ENCODE data around the gene NF1. TPM values are rescaled to one million over a fixed set of nuclear protein-coding genes. Genes with fewer than 3 reads are reported as not detected.
A peak's percentile ranks its signal among the peaks of the same experiment; 100 is the strongest.
"Not testable (repeated sequence)": the region's sequence is repeated elsewhere in the genome, so short reads cannot be mapped to it uniquely, and the experiment has no call there.

NF1 gene
- total RNA-seq, 1 donor from 2014 or later = 28.5 TPM

DNA sequence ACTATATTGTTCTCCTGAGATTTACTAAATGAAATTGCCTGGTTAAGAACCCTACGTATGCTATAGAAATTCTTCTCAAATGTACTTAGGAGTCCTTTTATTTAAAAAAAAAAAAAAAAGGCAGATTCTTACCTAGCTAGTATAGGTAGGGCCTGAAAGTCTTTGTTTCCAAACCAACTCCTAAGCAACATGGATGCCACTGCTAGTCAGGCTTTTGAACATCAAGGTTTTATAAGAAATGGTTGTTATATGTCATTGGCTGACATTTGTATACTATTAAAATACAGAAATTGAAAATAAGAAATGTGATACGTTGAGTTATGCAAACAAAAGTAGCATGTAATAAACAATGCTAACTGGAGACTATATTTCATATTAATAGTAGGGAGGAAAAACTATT lies 225.5 kb downstream of the NF1 start:
- peak overlapping the region; percentile 89 for H3K4me3 Mint-ChIP-seq
- peaks cover 32% of the 10 kb centered on the region for H3K4me1 Mint-ChIP-seq
- H3K27me3 Mint-ChIP-seq = no peaks in the 10 kb centered on the region
- H3K27ac Mint-ChIP-seq = peak overlapping the region; percentile 97
- H3K36me3 Mint-ChIP-seq (ENCODE audit: low read depth) = peaks cover 27% of the 10 kb centered on the region
- DNase-seq = no peak
- no peaks in the 10 kb centered on the region for H3K9me3 Mint-ChIP-seq
- intact Hi-C loops (cut with micrococcal nuclease) = loop anchor here (2.0 kb wide), 2 partner anchors 53 to 169 kb away; no protein-coding TSS in a partner anchor

DNA sequence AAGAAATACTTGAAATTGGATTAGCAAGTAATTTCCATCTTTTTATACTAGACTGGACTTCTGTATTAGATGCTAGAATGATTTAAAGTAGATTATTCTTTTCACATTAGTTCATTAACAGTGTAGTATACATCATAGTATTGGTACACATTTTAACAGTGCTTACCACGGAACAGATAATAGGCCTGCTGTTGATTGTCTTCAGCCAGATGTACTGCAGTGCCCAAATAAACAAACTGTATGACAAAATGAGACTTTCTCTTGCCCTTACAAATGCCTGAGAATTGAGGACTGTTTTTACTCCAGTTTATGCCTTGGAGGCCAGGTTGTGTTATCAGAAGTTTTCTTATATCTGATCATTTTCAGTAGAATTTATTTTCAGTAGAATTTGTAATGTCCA lies 226.0 kb downstream of the NF1 start:
- Mint-ChIP-seq H3K4me1 (peaks cover 30% of the 10 kb centered on the region), H3K36me3 (ENCODE audit: low read depth) (peaks cover 26% of the 10 kb centered on the region), H3K27ac (peak overlapping the region; percentile 97), H3K27me3 (no peaks in the 10 kb centered on the region), H3K4me3 (peak overlapping the region; percentile 89), H3K9me3 (no peaks in the 10 kb centered on the region)
- DNase-seq = no peak
- intact Hi-C loops (cut with micrococcal nuclease) = loop anchor here (1.0 to 2.0 kb wide), 3 partner anchors 12 to 168 kb away; no protein-coding TSS in a partner anchor

DNA sequence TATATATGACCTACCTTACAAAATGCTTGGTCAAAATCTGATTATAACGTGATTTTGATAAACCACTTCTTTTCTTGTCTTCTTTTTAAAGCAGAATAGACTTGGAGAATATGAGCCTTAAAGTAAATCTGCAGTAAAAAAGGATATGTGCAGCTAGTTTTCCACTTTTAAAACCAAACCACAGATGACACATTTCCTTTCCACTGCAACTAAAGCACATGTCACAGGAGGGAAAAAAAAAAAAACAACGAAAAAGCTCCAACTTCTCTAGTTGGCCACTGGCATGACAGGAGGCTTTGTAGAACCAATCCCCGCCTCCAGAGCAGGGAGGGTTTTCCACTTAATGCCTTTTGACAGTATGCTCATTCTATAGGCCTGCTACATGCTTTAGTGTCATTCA lies 226.7 kb downstream of the NF1 start, which contains the start of gene EVI2A:
EVI2A (minus strand) TSS at position 142 of the 400 bp plus-strand sequence. CDS start 2,609 bp downstream, outside the sequence.
- H3K27me3 Mint-ChIP-seq = no peaks in the 10 kb centered on the region
- H3K9me3 Mint-ChIP-seq = no peaks in the 10 kb centered on the region
- peaks cover 26% of the 10 kb centered on the region for H3K4me1 Mint-ChIP-seq
- peaks cover 29% of the 10 kb centered on the region for H3K36me3 Mint-ChIP-seq (ENCODE audit: low read depth)
- H3K27ac Mint-ChIP-seq = peak within 1 kb of the TSS; percentile 97
- peak within 1 kb of the TSS; percentile 89 for H3K4me3 Mint-ChIP-seq
- DNase-seq = peak; percentile 94
- intact Hi-C loops (cut with micrococcal nuclease) = loop anchor here (1.0 to 2.0 kb wide), 3 partner anchors 13 to 167 kb away; no protein-coding TSS in a partner anchor

DNA sequence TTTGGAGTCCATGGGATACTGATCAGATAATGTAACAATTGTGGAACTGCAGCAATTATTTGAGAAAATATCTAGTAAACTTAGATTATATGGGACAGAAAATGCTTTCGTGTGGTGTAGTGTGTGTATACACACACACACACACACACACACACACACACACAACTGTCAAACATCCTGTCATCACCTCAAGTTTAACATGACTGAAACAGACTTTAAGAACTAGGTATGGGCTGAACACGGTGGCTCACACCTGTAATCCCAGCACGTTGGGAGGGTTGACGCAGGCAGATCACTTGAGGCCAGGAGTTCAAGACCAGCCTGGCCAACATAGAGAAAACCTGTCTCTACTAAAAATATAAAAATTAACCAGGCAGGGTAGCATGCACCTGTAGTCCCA lies 227.2 kb downstream of the NF1 start:
- peak; percentile 76 for DNase-seq
- no peaks in the 10 kb centered on the region for H3K27me3 Mint-ChIP-seq
- intact Hi-C loops (cut with micrococcal nuclease) = loop anchor here (1.0 to 2.0 kb wide), 3 partner anchors 14 to 167 kb away; no protein-coding TSS in a partner anchor
- peaks cover 31% of the 10 kb centered on the region for H3K36me3 Mint-ChIP-seq (ENCODE audit: low read depth)
- peaks cover 25% of the 10 kb centered on the region for H3K4me1 Mint-ChIP-seq
- peak overlapping the region; percentile 89 for H3K4me3 Mint-ChIP-seq
- peak overlapping the region; percentile 97 for H3K27ac Mint-ChIP-seq
- H3K9me3 Mint-ChIP-seq = no peaks in the 10 kb centered on the region

DNA sequence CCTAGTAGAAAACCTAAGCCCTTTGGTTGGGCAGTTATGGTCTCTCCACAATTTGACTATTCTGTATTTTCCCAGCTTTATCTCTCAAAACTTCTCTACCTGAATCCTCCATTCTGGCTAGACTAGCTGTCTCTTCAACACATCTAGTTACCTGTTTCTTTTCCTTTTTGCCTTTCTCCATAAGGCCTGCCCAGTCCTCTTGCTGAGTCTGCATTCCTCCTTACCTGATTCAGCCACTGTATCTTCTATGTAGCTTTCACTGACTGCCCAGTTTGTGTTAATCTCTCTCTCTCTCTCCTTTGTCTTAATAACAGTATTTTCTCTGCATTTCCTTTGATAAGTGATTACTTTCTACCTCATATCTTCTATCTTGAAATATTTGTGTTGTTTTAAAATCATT lies 228.8 kb downstream of the NF1 start:
- Mint-ChIP-seq H3K27ac (peak overlapping the region; percentile 21), H3K4me1 (peaks cover 25% of the 10 kb centered on the region), H3K36me3 (ENCODE audit: low read depth) (peaks cover 33% of the 10 kb centered on the region), H3K9me3 (no peaks in the 10 kb centered on the region), H3K4me3 (no peak overlapping the region), H3K27me3 (no peaks in the 10 kb centered on the region)
- intact Hi-C loops (cut with micrococcal nuclease) = no loop called here
- no peak for DNase-seq

DNA sequence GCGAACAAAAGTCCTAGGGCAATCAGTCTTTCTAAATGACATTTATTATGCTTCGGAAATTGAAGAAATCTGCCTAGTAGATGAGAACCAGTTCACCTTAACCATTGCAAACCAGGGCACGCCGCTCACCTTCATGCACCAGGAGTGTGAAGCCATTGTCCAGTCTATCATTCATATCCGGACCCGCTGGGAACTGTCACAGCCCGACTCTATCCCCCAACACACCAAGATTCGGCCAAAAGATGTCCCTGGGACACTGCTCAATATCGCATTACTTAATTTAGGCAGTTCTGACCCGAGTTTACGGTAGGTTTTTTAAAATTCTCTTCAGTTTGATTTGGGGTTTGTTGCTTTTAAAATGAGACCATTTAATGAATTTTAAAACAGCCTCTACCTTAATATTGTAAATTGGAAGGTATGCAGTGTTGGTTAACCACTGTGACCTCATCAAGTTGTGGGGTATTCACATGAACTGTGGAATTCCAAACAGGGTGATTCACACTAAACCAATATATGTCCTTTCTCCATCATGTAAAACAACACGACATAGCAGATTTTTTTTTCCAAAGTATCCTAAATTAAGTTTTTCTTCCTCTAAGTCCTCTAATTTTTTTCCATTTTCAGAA lies 232.9 kb downstream of the NF1 start:
- Mint-ChIP-seq H3K4me3 (peak overlapping the region; percentile 7), H3K27me3 (no peaks in the 10 kb centered on the region), H3K4me1 (peaks cover 26% of the 10 kb centered on the region), H3K27ac (peak overlapping the region; percentile 9), H3K9me3 (no peaks in the 10 kb centered on the region), H3K36me3 (ENCODE audit: low read depth) (peaks cover 28% of the 10 kb centered on the region)
- intact Hi-C loops (cut with micrococcal nuclease) = no loop called here
- peak; percentile 45 for DNase-seq

DNA sequence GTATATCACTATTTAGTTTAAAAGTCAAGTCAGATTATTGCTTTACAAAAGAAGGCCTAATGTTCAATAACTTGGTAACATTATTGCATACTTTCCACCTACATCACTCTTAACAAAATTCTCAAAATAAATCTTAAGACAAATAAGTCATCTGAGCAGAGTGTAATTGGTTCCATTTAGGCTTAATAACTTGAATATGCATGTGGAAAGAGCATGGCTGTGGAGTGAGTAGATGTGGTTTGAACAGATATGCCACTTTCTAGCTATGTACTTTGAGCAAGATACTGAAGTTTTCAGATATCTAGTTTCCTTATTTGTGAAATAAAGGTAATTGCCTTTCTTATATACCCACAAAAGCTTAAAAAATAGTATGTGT lies 233.4 kb downstream of the NF1 start:
- H3K27me3 Mint-ChIP-seq = no peaks in the 10 kb centered on the region

DNA sequence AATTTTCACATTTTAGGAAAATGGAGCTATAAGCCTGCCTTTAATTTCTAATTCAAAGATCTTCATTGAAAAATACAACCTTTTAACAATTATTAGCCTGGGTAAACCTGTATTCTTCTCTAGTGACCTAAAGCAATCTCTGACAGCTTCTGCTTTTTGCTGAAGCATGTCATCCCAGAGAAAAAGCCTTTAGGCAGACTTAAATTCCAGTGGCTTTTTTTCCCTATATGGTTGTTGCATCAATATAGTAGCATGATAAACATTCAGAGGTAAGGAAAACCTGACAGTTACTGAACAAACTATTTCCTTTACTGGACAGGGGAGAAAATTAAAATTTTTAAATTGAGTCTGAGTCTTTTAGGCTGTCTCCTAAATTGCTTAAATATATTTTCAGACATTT lies 234.4 kb downstream of the NF1 start:
- H3K4me1 Mint-ChIP-seq = peaks cover 21% of the 10 kb centered on the region
- DNase-seq = no peak
- no peaks in the 10 kb centered on the region for H3K9me3 Mint-ChIP-seq
- H3K36me3 Mint-ChIP-seq (ENCODE audit: low read depth) = peaks cover 28% of the 10 kb centered on the region
- H3K27me3 Mint-ChIP-seq = no peaks in the 10 kb centered on the region
- no peak overlapping the region for H3K4me3 Mint-ChIP-seq
- no peak overlapping the region for H3K27ac Mint-ChIP-seq
- intact Hi-C loops (cut with micrococcal nuclease) = no loop called here

More for the DNA sequence above, 233.4 kb downstream of the NF1 start:
- DNase-seq = no peak
- Mint-ChIP-seq H3K9me3 (no peaks in the 10 kb centered on the region), H3K4me1 (peaks cover 24% of the 10 kb centered on the region), H3K27ac (peak overlapping the region; percentile 9), H3K36me3 (ENCODE audit: low read depth) (peaks cover 28% of the 10 kb centered on the region), H3K4me3 (peak overlapping the region; percentile 7)
- intact Hi-C loops (cut with micrococcal nuclease) = no loop called here

DNA sequence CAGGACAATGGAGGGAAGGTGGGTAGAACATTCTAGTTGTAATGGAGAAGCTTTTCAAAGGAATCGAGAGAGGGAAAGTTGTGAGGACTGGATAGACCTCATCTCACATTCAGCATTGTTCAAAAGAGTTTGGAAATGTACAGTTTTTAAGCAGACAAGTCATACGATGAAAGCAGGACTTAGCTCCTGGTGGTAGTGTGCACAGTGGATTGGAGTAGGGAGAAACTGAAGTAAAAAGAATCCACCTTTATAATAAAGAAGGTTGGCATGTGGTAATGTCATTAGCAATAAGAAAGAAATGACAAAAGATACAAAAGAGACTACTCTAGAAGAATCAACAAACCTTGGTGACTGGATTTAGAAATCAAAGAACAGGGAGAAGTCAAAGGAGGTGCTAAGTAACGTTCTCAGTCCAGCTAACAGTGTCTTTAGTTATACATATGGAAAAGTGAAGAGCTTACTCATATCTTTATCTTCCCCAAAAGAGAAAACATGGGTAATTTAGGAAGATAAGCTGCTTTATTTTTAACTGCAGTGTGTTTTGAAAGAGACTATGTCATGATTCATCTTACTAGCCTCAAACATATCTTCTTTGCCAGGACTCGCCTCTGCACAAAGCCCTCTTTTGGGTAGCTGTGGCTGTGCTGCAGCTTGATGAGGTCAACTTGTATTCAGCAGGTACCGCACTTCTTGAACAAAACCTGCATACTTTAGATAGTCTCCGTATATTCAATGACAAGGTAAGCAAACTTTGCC lies 245.3 kb downstream of the NF1 start:
- no peak overlapping the region for H3K27ac Mint-ChIP-seq
- H3K27me3 Mint-ChIP-seq = no peaks in the 10 kb centered on the region
- H3K4me3 Mint-ChIP-seq = no peak overlapping the region
- H3K9me3 Mint-ChIP-seq = no peaks in the 10 kb centered on the region
- intact Hi-C loops (cut with micrococcal nuclease) = no loop called here
- H3K4me1 Mint-ChIP-seq = no peaks in the 10 kb centered on the region
- peaks cover 13% of the 10 kb centered on the region for H3K36me3 Mint-ChIP-seq (ENCODE audit: low read depth)
- no peak for DNase-seq

DNA sequence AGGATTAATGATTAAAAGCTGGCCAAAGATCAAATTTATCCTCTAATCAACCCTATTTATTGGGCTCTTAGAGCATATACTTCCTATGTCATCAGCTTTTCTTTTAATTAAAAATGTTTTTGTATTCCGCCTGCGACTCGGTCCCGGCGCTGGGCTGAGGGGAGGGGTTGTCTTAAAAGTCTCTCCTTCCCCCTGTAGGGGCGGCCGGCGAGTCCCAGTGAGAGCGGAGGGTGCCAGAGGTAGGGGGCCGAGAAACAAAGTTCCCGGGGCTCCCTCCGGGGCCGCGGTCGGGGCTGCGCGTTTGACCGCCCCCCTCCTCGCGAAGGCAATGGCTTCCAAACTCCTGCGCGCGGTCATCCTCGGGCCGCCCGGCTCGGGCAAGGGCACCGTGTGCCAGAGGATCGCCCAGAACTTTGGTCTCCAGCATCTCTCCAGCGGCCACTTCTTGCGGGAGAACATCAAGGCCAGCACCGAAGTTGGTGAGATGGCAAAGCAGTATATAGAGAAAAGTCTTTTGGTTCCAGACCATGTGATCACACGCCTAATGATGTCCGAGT lies 250.5 kb downstream of the NF1 start:
- H3K27me3 Mint-ChIP-seq = not testable (repeated sequence)

DNA sequence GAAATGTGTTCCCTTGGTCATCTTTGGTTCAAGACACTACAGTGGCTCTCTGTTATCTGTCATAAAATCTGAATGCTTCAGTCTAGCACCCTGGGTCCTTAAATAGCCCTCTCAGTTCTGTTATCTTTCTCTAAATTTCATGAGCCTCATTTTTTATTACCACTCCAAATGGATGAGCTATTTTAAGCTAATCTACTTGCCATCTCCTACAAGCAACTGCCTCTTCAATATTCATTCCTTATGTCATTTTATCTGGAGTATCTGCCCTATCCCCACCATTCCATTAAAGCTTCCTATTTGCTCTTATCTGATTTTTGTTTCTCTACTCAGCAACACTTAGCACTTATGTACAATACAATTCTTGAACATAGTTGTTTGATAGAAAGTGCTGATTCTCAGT lies 254.7 kb downstream of the NF1 start:
- Mint-ChIP-seq H3K4me3 (no peak overlapping the region), H3K4me1 (no peaks in the 10 kb centered on the region), H3K9me3 (no peaks in the 10 kb centered on the region), H3K36me3 (ENCODE audit: low read depth) (peaks cover 24% of the 10 kb centered on the region), H3K27me3 (no peaks in the 10 kb centered on the region), H3K27ac (no peak overlapping the region)
- intact Hi-C loops (cut with micrococcal nuclease) = no loop called here
- DNase-seq = no peak

More for the DNA sequence above, 250.5 kb downstream of the NF1 start:
- H3K9me3 Mint-ChIP-seq; H3K4me3 Mint-ChIP-seq; H3K4me1 Mint-ChIP-seq; DNase-seq; H3K27ac Mint-ChIP-seq; intact Hi-C loops (cut with micrococcal nuclease): not testable (repeated sequence)
- peaks cover 16% of the 10 kb centered on the region for H3K36me3 Mint-ChIP-seq (ENCODE audit: low read depth)

DNA sequence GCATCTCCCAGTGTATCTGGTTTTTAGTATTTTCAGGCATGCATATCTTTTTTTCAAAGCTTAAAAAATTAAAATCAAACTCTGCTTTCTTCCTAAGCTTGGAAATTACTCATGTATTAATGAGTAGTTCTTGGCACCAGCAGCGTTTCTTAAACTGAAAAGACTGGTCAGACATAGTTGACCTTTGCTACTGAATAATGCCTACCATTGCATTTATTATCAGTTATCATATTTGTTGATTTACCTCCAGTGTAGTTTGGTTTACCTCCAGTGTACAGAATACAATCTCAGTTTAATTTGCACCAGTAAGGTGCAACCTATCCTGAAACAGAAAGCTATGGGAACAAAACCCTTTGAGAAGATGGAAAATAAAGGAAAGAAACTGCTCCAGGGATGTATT lies 261.2 kb downstream of the NF1 start:
- Mint-ChIP-seq H3K4me3 (no peak overlapping the region), H3K36me3 (ENCODE audit: low read depth) (peaks cover 26% of the 10 kb centered on the region), H3K4me1 (no peaks in the 10 kb centered on the region), H3K27me3 (no peaks in the 10 kb centered on the region), H3K27ac (no peak overlapping the region), H3K9me3 (no peaks in the 10 kb centered on the region)
- intact Hi-C loops (cut with micrococcal nuclease) = no loop called here
- DNase-seq = no peak

DNA sequence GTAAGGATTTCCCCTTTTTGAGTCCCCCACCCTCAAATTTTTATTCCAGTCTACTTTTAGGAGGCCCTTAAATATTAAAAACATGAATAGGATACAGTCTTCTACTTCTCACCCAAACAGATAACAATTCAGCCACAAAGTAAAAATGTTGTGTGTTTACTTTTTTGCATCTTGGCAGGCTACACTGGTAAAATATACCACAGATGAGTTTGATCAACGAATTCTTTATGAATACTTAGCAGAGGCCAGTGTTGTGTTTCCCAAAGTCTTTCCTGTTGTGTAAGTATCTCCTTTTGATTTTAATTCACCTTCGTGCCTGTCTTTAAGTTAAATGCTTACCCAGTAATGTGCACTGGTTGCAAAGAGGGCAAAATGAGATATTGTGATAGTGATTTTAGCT lies 262.3 kb downstream of the NF1 start:
- intact Hi-C loops (cut with micrococcal nuclease) = no loop called here
- no peaks in the 10 kb centered on the region for H3K9me3 Mint-ChIP-seq
- H3K27me3 Mint-ChIP-seq = no peaks in the 10 kb centered on the region
- H3K4me3 Mint-ChIP-seq = no peak overlapping the region
- H3K4me1 Mint-ChIP-seq = no peaks in the 10 kb centered on the region
- no peak overlapping the region for H3K27ac Mint-ChIP-seq
- peaks cover 30% of the 10 kb centered on the region for H3K36me3 Mint-ChIP-seq (ENCODE audit: low read depth)
- DNase-seq = no peak

DNA sequence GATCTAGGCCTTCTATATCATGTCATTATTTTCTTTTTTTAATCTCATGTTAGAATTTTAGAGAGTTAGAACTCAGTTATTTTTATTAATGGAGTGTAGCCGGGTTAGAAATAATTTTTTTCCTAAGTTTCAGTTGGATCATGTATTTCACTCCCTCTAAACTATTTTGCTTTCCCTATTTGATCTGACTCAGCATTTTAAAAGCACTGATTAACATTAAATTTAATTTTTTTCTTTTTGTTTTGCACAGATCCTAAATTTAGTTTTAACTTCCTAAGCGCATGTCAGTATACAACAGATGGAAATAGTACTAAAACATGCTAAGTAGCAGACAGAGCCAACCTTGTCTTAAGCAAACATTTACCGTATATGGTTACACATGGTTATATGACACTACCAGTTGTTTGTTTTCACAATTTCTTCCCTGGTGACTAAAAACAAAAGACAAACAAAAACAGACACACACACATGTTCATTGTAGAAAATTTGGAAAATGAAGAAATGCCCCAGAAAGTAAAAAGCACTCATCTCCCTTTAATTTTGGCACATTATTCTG lies 263.1 kb downstream of the NF1 start:
- Mint-ChIP-seq H3K9me3 (no peaks in the 10 kb centered on the region), H3K27me3 (no peaks in the 10 kb centered on the region), H3K27ac (no peak overlapping the region), H3K36me3 (ENCODE audit: low read depth) (peaks cover 28% of the 10 kb centered on the region), H3K4me3 (no peak overlapping the region), H3K4me1 (no peaks in the 10 kb centered on the region)
- intact Hi-C loops (cut with micrococcal nuclease) = no loop called here
- DNase-seq = no peak
